NCI-H774 (cell line): ENCODE results near the gene OR6Y1.

Source experiments
- DNase-seq: peaks from one replicate; lab custom pipeline; 2025; lab: John Stamatoyannopoulos, UW

The OR6Y1 gene

GRCh38 chr1:158506369-158506987 lies 47.7 kb downstream of the OR6Y1 start:
- no peak for DNase-seq

- DNase-seq = peak; percentile 55
These were observed 57.8 kb downstream of the OR6Y1 start for GRCh38 chr1:158496374-158496773.

DNA sequence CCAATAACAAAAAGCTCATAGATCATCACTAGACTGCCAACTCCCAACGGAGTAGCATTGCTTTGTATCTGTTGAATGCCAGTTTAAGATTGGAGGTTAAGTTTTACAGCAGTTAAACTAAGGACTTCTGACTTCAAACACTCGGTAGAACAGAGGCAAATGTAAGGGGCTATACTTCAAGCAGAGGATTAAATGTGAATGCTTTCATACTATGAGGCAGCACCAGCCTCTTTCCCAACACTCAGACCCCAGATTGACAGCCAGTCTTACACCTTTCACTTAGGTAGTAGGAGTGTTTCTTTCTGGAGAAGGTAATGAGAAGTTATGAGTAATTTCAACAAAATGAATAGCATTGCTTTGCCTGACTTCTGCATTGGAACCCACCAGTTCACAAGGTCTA lies 59.4 kb downstream of the OR6Y1 start:
- DNase-seq = no peak
